IPS-15b (cell line): ENCODE data around the gene YWHAG.
"Not testable (repeated sequence)": the region's sequence is repeated elsewhere in the genome, so short reads cannot be mapped to it uniquely, and the experiment has no call there.

ENCODE experiments used
- H3K27me3 ChIP-seq: one replicate; pipeline ENCODE4 v1.6.1; 2013; ENCODE audit warnings: low read length; ENCODE audit not compliant: control insufficient read depth, insufficient read depth
- H3K36me3 ChIP-seq: one replicate; pipeline ENCODE4 v1.6.1; 2013; ENCODE audit warnings: low read length; ENCODE audit not compliant: control insufficient read depth, insufficient read depth
- H3K4me1 ChIP-seq: one replicate; pipeline ENCODE4 v1.6.1; 2013; ENCODE audit warnings: mild to moderate bottlenecking, low read length; ENCODE audit not compliant: control insufficient read depth, insufficient read depth
- H3K4me3 ChIP-seq: one replicate; pipeline ENCODE4 v1.5.1; 2013; ENCODE audit warnings: low read depth, low read length
- H3K9ac ChIP-seq: one replicate; pipeline ENCODE4 v1.6.1; 2013; ENCODE audit warnings: low read depth, mild to moderate bottlenecking, low read length
- H3K9me3 ChIP-seq: one replicate; pipeline ENCODE4 v1.6.1; 2013; ENCODE audit warnings: mild to moderate bottlenecking, low read length; ENCODE audit not compliant: control insufficient read depth, insufficient read depth

The YWHAG gene

GRCh38 chr7:76372984-76373833, 14.4 kb upstream of the YWHAG start:
- H3K4me3 ChIP-seq, result no peak overlapping the region
- H3K9ac ChIP-seq, result no peak overlapping the region
- no peaks in the 10 kb centered on the region for H3K27me3 ChIP-seq
- no peaks in the 10 kb centered on the region for H3K4me1 ChIP-seq
- no peaks in the 10 kb centered on the region for H3K36me3 ChIP-seq
- H3K9me3 ChIP-seq, result no peaks in the 10 kb centered on the region

DNA sequence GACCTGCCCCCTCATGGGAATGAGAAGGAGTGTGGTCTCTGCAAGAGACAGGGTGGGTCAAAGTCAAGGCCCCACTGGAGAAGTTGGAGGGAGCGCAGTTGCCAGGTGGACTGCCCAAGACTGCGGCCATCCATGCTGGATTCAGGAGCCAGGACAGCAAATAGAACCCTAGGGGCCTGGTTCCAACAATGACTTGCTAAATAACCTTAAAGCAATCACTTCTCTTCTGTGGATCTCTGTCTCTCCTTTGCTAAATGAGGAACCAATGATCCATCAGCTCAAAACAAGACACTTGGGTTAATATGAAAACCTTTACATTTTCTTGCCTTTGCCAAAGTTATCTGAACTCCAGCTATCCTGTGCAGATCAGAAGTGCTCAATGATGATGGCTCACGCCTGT, 12.6 kb upstream of the YWHAG start:
- no peak overlapping the region for H3K4me3 ChIP-seq
- no peaks in the 10 kb centered on the region for H3K9me3 ChIP-seq
- no peak overlapping the region for H3K9ac ChIP-seq
- no peaks in the 10 kb centered on the region for H3K36me3 ChIP-seq
- H3K27me3 ChIP-seq, result no peaks in the 10 kb centered on the region
- H3K4me1 ChIP-seq, result no peaks in the 10 kb centered on the region

- Histone ChIP-seq H3K9me3 (no peaks in the 10 kb centered on the region), H3K4me1 (peaks cover 9% of the 10 kb centered on the region), H3K27me3 (no peaks in the 10 kb centered on the region), H3K36me3 (no peaks in the 10 kb centered on the region), H3K9ac (no peak overlapping the region), H3K4me3 (no peak overlapping the region)
These were observed 10.2 kb upstream of the YWHAG start for GRCh38 chr7:76369018-76369417.

- H3K27me3 ChIP-seq, result no peaks in the 10 kb centered on the region
- H3K4me1 ChIP-seq, result peaks cover 10% of the 10 kb centered on the region
- H3K4me3 ChIP-seq, result no peak overlapping the region
- no peak overlapping the region for H3K9ac ChIP-seq
- H3K36me3 ChIP-seq, result no peaks in the 10 kb centered on the region
- H3K9me3 ChIP-seq, result no peaks in the 10 kb centered on the region
These were observed 9.4 kb upstream of the YWHAG start for GRCh38 chr7:76368190-76368589.

DNA sequence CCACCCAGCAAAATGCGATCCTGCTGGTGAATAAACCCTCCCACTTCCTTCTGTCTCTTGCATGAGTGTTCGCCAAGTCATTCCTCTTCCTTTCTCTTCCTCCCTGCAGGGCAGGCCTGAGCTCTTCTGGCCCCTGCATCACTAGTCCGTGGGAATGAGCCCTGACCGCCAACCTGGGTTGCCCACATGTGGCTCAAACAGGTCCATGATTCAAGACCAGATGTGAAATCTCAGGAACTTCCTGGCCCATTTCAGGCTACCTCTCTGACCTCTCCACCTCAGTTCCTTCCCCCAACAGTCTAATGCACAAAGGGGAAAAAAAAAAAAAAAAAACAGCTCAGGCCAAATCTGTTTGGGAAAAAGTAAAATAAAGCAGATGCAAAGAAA, 5.4 kb upstream of the YWHAG start:
- no peaks in the 10 kb centered on the region for H3K9me3 ChIP-seq
- no peaks in the 10 kb centered on the region for H3K36me3 ChIP-seq
- no peaks in the 10 kb centered on the region for H3K27me3 ChIP-seq
- no peak overlapping the region for H3K4me3 ChIP-seq
- peaks cover 13% of the 10 kb centered on the region for H3K4me1 ChIP-seq
- no peak overlapping the region for H3K9ac ChIP-seq

DNA sequence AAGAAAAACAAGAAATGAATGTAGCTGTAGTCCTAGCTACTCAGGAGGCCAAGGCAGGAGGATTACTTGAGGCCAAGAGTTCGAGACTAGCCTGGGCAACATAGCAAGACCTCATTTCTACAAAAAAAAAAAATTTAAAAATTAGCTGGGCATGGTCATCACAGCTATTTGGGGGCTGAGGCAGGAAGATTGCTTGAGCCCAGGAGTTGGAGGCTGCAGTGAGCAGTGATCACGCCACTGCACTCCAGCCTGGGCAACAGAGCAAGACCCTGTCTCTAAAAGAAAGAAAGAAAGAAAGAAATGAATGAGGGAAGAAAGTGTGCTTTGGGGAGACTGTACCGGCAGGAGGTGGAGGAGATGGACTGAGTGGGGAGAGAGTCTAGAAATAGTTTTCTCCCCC, 5.0 kb upstream of the YWHAG start:
- not testable (repeated sequence) for H3K4me3 ChIP-seq, H3K36me3 ChIP-seq, H3K9me3 ChIP-seq, H3K9ac ChIP-seq, H3K27me3 ChIP-seq
- peaks cover 13% of the 10 kb centered on the region for H3K4me1 ChIP-seq

DNA sequence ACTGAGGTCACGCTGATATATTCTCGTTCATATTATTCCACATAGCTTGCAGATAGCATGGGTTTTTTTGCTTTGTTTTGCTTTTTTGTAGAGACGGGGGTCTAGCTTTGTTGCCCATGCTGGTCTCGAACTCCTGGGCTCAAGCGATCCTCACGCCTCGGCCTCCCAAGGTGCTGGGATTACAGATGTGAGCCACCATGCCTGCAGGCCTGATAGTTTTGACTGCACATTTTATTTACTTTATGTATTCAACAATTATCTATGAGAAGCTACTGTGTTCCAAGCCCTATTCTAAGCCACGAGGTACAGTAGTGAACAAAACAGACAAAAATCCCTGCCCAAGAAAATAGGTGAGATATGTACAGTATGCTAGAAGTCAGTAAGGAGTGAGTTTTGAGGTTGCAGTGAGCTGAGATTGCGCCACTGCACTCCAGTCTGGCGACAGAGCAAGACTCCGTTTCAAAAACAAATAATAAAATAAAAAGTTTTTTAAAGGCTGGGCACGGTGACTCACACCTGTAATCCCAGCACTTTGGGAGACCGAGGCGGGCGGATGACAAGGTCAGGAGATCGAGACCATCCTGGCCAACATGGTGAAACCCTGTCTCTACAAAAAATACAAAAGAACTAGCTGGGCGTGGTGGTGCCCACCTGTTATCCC, 1.3 kb upstream of the YWHAG start:
- Histone ChIP-seq H3K4me3 (peak overlapping the region; percentile 62), H3K9me3 (no peaks in the 10 kb centered on the region), H3K4me1 (peaks cover 27% of the 10 kb centered on the region), H3K36me3 (peaks cover 6% of the 10 kb centered on the region), H3K9ac (peak overlapping the region; percentile 84), H3K27me3 (no peaks in the 10 kb centered on the region)

- no peaks in the 10 kb centered on the region for H3K9me3 ChIP-seq
- peaks cover 9% of the 10 kb centered on the region for H3K36me3 ChIP-seq
- H3K27me3 ChIP-seq, result no peaks in the 10 kb centered on the region
- peaks cover 21% of the 10 kb centered on the region for H3K4me1 ChIP-seq
- peak overlapping the region; percentile 98 for H3K9ac ChIP-seq
- H3K4me3 ChIP-seq, result peak overlapping the region; percentile 75
These were observed 553 bp upstream of the YWHAG start for GRCh38 chr7:76359111-76359977.

DNA sequence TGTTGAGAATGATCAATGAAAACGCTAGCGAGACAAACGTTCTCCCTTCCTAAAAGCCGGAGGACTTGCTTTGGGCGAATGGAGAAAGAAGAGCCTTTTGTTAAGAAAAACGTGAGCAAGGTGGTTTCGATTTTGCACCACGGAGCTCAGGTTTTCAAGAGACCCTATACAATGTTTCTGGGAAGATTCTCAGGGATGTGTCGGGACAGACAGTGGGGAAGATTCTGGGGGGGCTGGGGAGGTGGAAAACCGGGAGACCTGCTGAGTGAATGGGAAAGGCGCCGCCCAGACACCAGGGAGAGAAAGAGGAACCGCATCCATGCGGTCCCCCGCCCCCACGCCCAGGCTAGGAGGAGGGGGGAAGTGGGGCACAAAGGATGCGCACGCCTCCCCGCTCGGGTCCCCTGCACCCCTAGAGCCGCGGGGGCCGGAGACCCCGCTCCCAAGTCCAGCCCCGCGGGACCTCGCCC, 745 bp downstream of the YWHAG start:
- Histone ChIP-seq H3K36me3 (peaks cover 9% of the 10 kb centered on the region), H3K4me3 (peak overlapping the region; percentile 75), H3K9me3 (no peaks in the 10 kb centered on the region), H3K27me3 (no peaks in the 10 kb centered on the region), H3K9ac (peak overlapping the region; percentile 98), H3K4me1 (peaks cover 17% of the 10 kb centered on the region)

DNA sequence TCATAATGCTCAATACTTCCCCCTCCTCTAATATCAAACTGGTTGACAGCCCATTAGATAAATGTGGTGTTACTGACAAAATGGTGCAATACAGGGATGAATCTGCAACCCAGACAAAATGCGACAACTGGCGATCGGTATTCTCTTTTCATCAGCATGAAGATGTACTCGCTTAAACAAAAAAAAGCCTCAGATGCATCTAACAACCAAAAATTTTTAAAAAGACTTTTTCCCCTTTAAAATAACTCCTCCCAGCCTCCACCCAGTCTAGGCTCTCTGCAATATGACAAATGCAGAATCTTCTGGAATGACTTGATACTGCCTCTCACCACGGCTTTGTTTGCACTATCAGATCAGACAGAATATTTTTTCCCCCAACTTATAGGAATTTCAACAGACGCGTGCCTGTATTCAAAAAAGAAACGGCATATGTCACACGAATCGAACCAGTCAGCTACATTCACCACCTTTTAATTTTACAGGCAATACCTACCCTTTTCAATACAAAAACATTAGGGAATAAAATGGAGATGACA, 1.2 kb downstream of the YWHAG start:
- Histone ChIP-seq H3K4me3 (peak overlapping the region; percentile 75), H3K4me1 (peaks cover 20% of the 10 kb centered on the region), H3K9ac (peak overlapping the region; percentile 98), H3K27me3 (no peaks in the 10 kb centered on the region), H3K9me3 (no peaks in the 10 kb centered on the region), H3K36me3 (peaks cover 11% of the 10 kb centered on the region)

DNA sequence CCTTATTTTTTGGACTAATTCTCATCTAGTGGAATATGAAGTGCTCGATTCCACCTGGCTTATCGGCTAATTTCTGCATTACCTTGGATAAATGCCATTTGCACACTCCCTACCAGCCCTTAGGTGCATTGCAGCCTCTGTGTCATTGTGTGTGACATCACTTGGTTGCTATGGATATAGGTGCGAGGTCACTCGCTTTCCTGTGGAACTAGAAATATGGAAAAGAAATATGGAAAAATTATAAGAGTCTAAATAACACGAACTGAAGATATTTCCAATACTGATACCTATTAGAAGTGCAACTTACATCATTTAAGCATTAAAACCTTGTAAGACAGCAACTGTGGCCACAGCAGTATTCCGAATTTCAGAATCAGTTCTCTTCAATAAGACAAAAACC, 2.0 kb downstream of the YWHAG start:
- H3K36me3 ChIP-seq, result peaks cover 11% of the 10 kb centered on the region
- no peaks in the 10 kb centered on the region for H3K9me3 ChIP-seq
- peaks cover 24% of the 10 kb centered on the region for H3K4me1 ChIP-seq
- peak overlapping the region; percentile 75 for H3K4me3 ChIP-seq
- no peak overlapping the region for H3K9ac ChIP-seq
- no peaks in the 10 kb centered on the region for H3K27me3 ChIP-seq
